Measurements from ENCODE around the gene RPS6KB1. TPM values are rescaled to one million over a fixed set of nuclear protein-coding genes. Genes with fewer than 3 reads are reported as not detected.
A peak's percentile ranks its signal among the peaks of the same experiment; 100 is the strongest.
"Not testable (repeated sequence)": the region's sequence is repeated elsewhere in the genome, so short reads cannot be mapped to it uniquely, and the experiment has no call there.

The RPS6KB1 gene
- total RNA-seq, 1 experiment from 2014 or later, result 29.1 TPM

GRCh38 chr17:59940697-59941096 is 47.8 kb downstream of the RPS6KB1 start:
- not testable (repeated sequence) for DNase-seq (ENCODE audit: low spot score)

GRCh38 chr17:59941131-59941530 is 48.2 kb downstream of the RPS6KB1 start:
- DNase-seq (ENCODE audit: low spot score), result no peak

- not testable (repeated sequence) for DNase-seq (ENCODE audit: low spot score)
Measured at GRCh38 chr17:59946433-59946832, 53.5 kb downstream of the RPS6KB1 start.

DNA sequence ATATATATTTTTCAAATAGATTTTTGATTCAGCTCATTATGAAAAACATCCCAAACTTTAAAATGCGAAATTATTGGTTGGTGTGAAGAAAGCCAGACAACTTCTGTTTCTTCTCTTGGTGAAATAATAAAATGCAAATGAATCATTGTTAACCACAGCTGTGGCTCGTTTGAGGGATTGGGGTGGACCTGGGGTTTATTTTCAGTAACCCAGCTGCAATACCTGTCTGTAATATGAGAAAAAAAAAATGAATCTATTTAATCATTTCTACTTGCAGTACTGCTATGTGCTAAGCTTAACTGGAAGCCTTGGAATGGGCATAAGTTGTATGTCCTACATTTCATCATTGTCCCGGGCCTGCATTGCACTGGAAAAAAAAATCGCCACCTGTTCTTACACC is 54.4 kb downstream of the RPS6KB1 start:
- DNase-seq (ENCODE audit: low spot score), result not testable (repeated sequence)

- DNase-seq (ENCODE audit: low spot score), result no peak
Measured at GRCh38 chr17:59950049-59950448, 57.1 kb downstream of the RPS6KB1 start.

DNA sequence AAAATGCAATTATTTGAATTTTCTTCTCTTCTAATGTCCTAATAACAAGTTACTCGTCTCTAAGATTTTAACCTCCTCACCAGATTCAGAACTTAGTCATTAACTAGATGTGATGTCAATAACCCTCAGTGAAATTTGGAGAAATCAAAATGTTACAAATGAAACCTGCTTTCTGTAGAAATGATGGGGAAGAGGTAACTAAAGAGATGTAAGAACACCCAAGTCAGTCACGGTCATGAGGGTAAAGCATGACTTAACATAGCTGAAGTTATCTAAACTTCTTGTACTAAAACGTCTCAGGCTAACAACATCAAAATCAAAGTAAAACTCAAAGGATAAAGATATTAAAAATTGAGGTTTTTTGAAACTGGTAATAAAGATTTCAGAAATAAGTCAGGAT is 61.9 kb downstream of the RPS6KB1 start:
- no peak for DNase-seq (ENCODE audit: low spot score)

GRCh38 chr17:59959574-59959973 is 66.7 kb downstream of the RPS6KB1 start:
- not testable (repeated sequence) for DNase-seq (ENCODE audit: low spot score)

DNA sequence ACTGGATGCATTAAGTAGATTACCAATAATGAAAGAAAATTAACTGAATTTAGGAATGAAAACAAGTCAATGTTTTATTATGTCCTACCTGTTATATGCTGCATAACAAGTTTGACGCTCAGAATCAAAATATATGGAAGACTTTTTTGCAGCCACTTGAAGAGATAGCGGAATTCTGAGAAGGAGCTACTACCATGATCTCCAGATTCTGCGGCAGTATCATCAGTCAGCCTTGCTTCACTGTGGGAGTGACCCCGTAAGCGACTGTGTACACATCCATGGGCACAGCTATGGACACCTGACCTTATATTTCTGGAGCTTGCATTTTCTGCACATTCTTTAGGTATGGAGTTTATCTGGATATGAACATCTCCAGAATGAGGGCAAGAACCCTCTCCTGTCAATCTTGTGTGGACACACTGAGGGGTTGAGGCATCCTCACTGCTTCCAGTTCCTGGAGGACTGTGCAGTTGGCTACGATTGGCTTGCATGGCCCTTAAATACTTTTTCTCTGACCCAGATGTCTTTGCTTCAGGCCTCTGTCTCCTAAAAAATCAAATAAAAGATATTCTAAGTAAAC is 69.9 kb downstream of the RPS6KB1 start:
- no peak for DNase-seq (ENCODE audit: low spot score)

GRCh38 chr17:59963738-59964481 is 71.0 kb downstream of the RPS6KB1 start:
- peak; percentile 37 for DNase-seq (ENCODE audit: low spot score)

DNA sequence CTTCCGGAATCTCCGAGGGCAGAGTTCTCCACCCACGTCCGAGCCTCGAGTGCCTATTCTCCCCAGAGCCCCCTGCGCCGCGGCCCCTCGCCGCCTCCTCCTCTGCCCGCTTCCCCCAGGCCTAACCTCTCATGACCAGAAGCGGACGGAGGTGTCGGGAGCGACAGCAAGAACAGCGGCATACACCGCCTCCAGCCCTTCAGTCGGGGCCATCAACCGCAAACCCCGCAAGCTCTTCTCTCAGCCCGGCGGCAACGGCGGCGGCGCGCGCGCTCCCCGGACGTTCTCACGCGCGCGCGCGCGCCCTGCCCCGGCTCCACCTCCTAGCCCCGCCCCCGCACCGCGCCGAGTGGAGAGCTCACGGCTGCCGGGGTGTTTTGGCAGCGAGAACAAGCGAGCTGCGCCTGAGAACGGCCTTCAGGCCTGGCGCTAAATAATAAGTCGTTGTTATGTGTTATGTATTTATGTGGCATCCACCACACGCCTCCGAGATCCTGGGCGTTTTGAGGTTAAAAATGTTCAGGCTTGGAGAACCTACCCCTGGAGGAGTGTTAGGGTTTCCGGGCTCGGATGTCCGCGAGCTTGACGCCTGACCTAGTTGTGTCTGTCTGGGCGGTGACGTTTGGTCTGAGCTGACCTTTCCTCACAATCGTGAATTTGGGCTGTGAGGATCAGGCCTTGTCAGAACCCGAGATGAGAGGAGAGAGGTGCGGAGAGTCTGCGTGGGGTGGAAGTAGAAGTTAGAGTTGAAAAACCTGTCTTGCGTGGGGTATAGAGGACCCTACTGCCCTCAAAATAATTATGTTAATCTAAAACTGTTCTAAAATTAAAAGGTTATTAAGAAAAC is 71.8 kb downstream of the RPS6KB1 start, which contains the start of gene RNFT1:
RNFT1 (minus strand) TSS at position 259 of the 847 bp plus-strand sequence; CDS start at position 182, 77 bp downstream.
- DNase-seq (ENCODE audit: low spot score), result peak; percentile 57

DNA sequence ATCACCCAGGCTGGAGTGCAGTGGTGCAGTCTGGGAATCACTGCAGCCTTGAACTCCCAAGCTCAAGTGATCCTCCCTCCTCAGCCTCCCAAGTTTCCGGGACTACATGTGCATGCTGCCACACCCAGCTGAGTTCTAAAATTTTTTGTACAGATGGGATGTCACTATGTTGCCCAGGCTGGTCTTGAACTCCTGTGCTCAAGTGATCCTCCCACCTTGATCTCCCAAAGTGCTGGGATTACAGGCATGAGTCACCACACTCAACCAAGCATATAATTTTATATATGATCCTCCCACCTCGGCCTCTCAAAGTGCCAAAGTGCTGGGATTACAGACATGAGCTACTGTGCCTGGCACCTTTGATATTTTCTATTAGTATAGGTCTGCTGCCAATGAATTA is 78.8 kb downstream of the RPS6KB1 start:
- not testable (repeated sequence) for DNase-seq (ENCODE audit: low spot score)

DNA sequence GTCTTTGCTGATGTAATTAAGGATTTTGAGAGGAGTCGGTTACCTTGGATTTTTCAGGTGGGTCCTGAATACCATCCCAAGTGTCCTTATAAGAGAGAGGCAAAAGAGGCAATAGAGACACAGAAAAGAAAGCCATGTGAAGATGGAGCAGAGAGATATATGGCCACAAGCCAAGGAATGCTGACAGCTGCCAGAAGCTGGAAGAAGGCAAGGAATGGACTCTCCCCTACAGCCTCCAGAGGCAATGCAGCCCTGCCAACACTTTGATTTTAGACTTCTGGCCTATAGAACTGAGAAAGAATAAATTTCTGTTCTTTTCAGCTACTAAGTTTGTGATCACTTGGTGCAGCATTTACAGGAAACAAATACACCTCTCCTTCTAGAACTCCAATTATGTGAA is 79.9 kb downstream of the RPS6KB1 start:
- DNase-seq (ENCODE audit: low spot score), result no peak

GRCh38 chr17:59973483-59973882 is 80.6 kb downstream of the RPS6KB1 start:
- not testable (repeated sequence) for DNase-seq (ENCODE audit: low spot score)

GRCh38 chr17:59975166-59975565 is 82.2 kb downstream of the RPS6KB1 start:
- not testable (repeated sequence) for DNase-seq (ENCODE audit: low spot score)

DNA sequence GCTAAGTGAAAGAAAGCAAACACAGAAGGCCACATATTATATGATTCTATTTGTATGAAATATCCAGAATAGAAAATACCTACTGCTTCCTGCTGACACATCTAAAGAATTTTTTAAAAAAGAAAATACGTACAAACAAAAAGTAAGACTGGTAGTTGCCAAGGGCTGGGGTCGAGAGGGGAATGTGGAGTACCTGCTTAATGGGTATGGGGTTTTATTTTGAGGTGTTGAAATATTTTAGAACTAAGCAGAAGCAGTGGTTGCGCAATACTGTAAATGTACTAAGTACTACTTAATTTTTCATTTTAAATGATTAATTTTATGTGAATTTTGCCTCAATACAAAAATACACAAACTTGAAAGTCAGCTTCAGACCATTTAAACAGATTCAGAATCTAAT is 103.7 kb downstream of the RPS6KB1 start:
- DNase-seq (ENCODE audit: low spot score), result not testable (repeated sequence)

Other genes starting within 250 kb of the RPS6KB1 start
- gene PTRH2, start 185.7 kb upstream of the RPS6KB1 start, total RNA-seq (2014; rRNA removed; shearing (Covaris generic)), result 51.7 and 60.5 TPM in 2 replicates
- gene VMP1, start 185.5 kb upstream of the RPS6KB1 start, total RNA-seq (2014; rRNA removed; shearing (Covaris generic)), result 345 and 392 TPM in 2 replicates
- 9.9 and 19.2 TPM in 2 replicates for gene TUBD1, start 178 bp upstream of the RPS6KB1 start, total RNA-seq (2014; rRNA removed; shearing (Covaris generic))
- 11.4 and 17.6 TPM in 2 replicates for gene RNFT1, start 71.6 kb downstream of the RPS6KB1 start, total RNA-seq (2014; rRNA removed; shearing (Covaris generic))
- gene HEATR6, start 185.8 kb downstream of the RPS6KB1 start, total RNA-seq (2014; rRNA removed; shearing (Covaris generic)), result 10.0 and 18.2 TPM in 2 replicates